IMR-90 (cell line): Measurements from ENCODE around the gene MUC6. TPM values are rescaled to one million over a fixed set of nuclear protein-coding genes. Genes with fewer than 3 reads are reported as not detected.

Source experiments
- ATAC-seq: fragments of 200-7000 bp; cut with Tn5 transposase; 2 replicates; pipeline ENCODE4 v1.9.1; 2020; ENCODE audit warnings: low read depth, mild to moderate bottlenecking, moderate library complexity
- BruUV-seq: library from RNA; stranded (reverse); fragments of 400-500 nt; replicated peaks from 2 replicates; lab custom pipeline; 2021; lab: Mats Ljungman, UMichigan
- CTCF ChIA-PET: fragments of 300-600 bp; formaldehyde crosslinking; extraction: SDS; loops from one replicate; lab custom pipeline; 2021; ENCODE audit warnings: antibody characterized with exemption; lab: Yijun Ruan, JAX
- POLR2A ChIA-PET: fragments of 300-600 bp; sonication (Branson Sonifier 250); formaldehyde crosslinking; loops from one replicate; lab custom pipeline; 2022; ENCODE audit warnings: antibody characterized with exemption; ENCODE audit not compliant: unreplicated experiment; lab: Charles Lee
- DNase-seq: peaks from one replicate; pipeline ENCODE4 v3.0.0; 2013
- H2AFZ ChIP-seq: replicated peaks from 2 replicates; pipeline ENCODE3; 2013; ENCODE audit warnings: low read length, mild to moderate bottlenecking; ENCODE audit not compliant: poor library complexity
- H2AK5ac ChIP-seq: 2 replicates; pipeline ENCODE4 v1.6.1; 2013; ENCODE audit warnings: low read depth, low read length, inconsistent platforms
- H2AK9ac ChIP-seq: replicated peaks from 2 replicates; pipeline ENCODE3; 2013; ENCODE audit warnings: mild to moderate bottlenecking, low read depth, low read length, moderate library complexity; ENCODE audit not compliant: poor library complexity
- H2BK120ac ChIP-seq: 2 replicates; pipeline ENCODE4 v1.6.1; 2013; ENCODE audit warnings: low read depth, low read length, inconsistent platforms
- H2BK15ac ChIP-seq: 3 replicates; pipeline ENCODE4 v1.6.1; 2013; ENCODE audit warnings: low read depth, low read length, inconsistent platforms
- H2BK20ac ChIP-seq: 2 replicates; pipeline ENCODE4 v1.6.1; 2013; ENCODE audit warnings: low read depth, mild to moderate bottlenecking, inconsistent platforms, low read length, moderate library complexity
- H2BK5ac ChIP-seq: 2 replicates; pipeline ENCODE4 v1.6.1; 2013; ENCODE audit warnings: mild to moderate bottlenecking, low read depth, low read length, inconsistent platforms; ENCODE audit not compliant: poor library complexity, severe bottlenecking
- H3K14ac ChIP-seq: replicated peaks from 2 replicates; pipeline ENCODE4 v1.6.1; 2013; ENCODE audit warnings: low read depth, low read length, inconsistent platforms
- H3K18ac ChIP-seq: 2 replicates; pipeline ENCODE4 v1.6.1; 2013; ENCODE audit warnings: low read depth, low read length, control low read depth
- H3K23ac ChIP-seq: 2 replicates; pipeline ENCODE4 v1.6.1; 2013; ENCODE audit warnings: low read depth, low read length, inconsistent platforms
- H3K27ac ChIP-seq: 2 replicates; pipeline ENCODE4 v1.5.1; 2013; ENCODE audit warnings: mild to moderate bottlenecking, control low read depth, low read length; ENCODE audit not compliant: insufficient read depth
- H3K27me3 ChIP-seq: 2 replicates; pipeline ENCODE4 v1.6.1; 2013; ENCODE audit warnings: low read length; ENCODE audit not compliant: control insufficient read depth, insufficient read depth
- H3K36me3 ChIP-seq: 2 replicates; pipeline ENCODE4 v1.6.1; 2013; ENCODE audit warnings: low read length, mixed read lengths; ENCODE audit not compliant: control insufficient read depth, insufficient read depth
- H3K4ac ChIP-seq: 2 replicates; pipeline ENCODE4 v1.6.1; 2013; ENCODE audit warnings: low read depth, low read length, inconsistent platforms
- H3K4me1 ChIP-seq: 2 replicates; pipeline ENCODE4 v1.6.1; 2013; ENCODE audit warnings: low read length, mixed read lengths; ENCODE audit not compliant: control insufficient read depth, insufficient read depth
- H3K4me2 ChIP-seq: 2 replicates; pipeline ENCODE4 v1.6.1; 2013; ENCODE audit warnings: low read depth, mild to moderate bottlenecking, control low read depth, low read length, moderate library complexity
- H3K4me3 ChIP-seq: 2 replicates; pipeline ENCODE4 v1.5.1; 2013; ENCODE audit warnings: low read depth, mild to moderate bottlenecking, control low read depth, low read length, moderate library complexity; ENCODE audit not compliant: insufficient read depth
- H3K56ac ChIP-seq: 2 replicates; pipeline ENCODE4 v1.6.1; 2013; ENCODE audit warnings: low read length, inconsistent platforms; ENCODE audit not compliant: insufficient read depth; ENCODE audit errors: extremely low read depth
- H3K79me1 ChIP-seq, 2 experiments: 2 replicates each; pipeline ENCODE4 v1.6.1; 2013; ENCODE audit warnings: low read length in 2 of 2, inconsistent platforms in 1 of 2, low read depth in 1 of 2
- H3K9ac ChIP-seq: 2 replicates; pipeline ENCODE4 v1.6.1; 2013; ENCODE audit warnings: low read depth, low read length, control low read depth
- H3K9me1 ChIP-seq: 2 replicates; pipeline ENCODE4 v1.6.1; 2013; ENCODE audit warnings: low read length, inconsistent platforms; ENCODE audit not compliant: insufficient read depth
- H3K9me3 ChIP-seq: 2 replicates; pipeline ENCODE4 v1.6.1; 2013; ENCODE audit warnings: low read length; ENCODE audit not compliant: control insufficient read depth, insufficient read depth
- H4K20me1 ChIP-seq: 2 replicates; pipeline ENCODE4 v1.6.1; 2013; ENCODE audit warnings: low read length, inconsistent platforms; ENCODE audit not compliant: insufficient read depth
- H4K5ac ChIP-seq: 2 replicates; pipeline ENCODE4 v1.6.1; 2013; ENCODE audit warnings: mild to moderate bottlenecking, low read depth, low read length, control low read depth
- H4K8ac ChIP-seq, 2 experiments: 2 replicates each; pipeline ENCODE4 v1.6.1; 2013; ENCODE audit warnings: low read depth in 2 of 2, low read length in 2 of 2, control low read depth in 1 of 2, inconsistent platforms in 1 of 2
- H4K91ac ChIP-seq: 2 replicates; pipeline ENCODE4 v1.6.1; 2013; ENCODE audit warnings: low read depth, low read length, inconsistent platforms; ENCODE audit not compliant: insufficient read depth
- BHLHE40 ChIP-seq: fragments of 150-350 bp; IDR thresholded peaks from 2 replicates; pipeline ENCODE4 v1.6.1; 2016; ENCODE audit warnings: mild to moderate bottlenecking, low read depth, low read length
- CEBPB ChIP-seq: IDR thresholded peaks from 2 replicates; pipeline ENCODE4 v1.6.1; 2012; ENCODE audit warnings: low read depth, low read length, improper control_type of control experiment
- CHD1 ChIP-seq: IDR thresholded peaks from 2 replicates; pipeline ENCODE4 v1.6.1; 2012; ENCODE audit warnings: low read depth, low read length, improper control_type of control experiment
- FOS ChIP-seq: fragments of 150-350 bp; IDR thresholded peaks from 2 replicates; pipeline ENCODE4 v1.6.1; 2016; ENCODE audit warnings: low read depth, low read length
- MAFK ChIP-seq: IDR thresholded peaks from 2 replicates; pipeline ENCODE4 v1.6.1; 2012; ENCODE audit warnings: low read depth, low read length, improper control_type of control experiment
- MAZ ChIP-seq: IDR thresholded peaks from 2 replicates; pipeline ENCODE4 v1.6.1; 2012; ENCODE audit warnings: low read depth, mild to moderate bottlenecking, low read length, improper control_type of control experiment, moderate library complexity, borderline replicate concordance
- MXI1 ChIP-seq: IDR thresholded peaks from 2 replicates; pipeline ENCODE4 v1.6.1; 2012; ENCODE audit warnings: low read depth, mild to moderate bottlenecking, low read length, moderate library complexity, borderline replicate concordance
- NFE2L2 ChIP-seq: fragments of 150-350 bp; IDR thresholded peaks from 2 replicates; pipeline ENCODE4 v1.6.1; 2016; ENCODE audit warnings: low read depth, mild to moderate bottlenecking, low read length
- POLR2A ChIP-seq: IDR thresholded peaks from 2 replicates; pipeline ENCODE4 v1.6.1; 2012; ENCODE audit warnings: mild to moderate bottlenecking, low read depth, low read length
- RAD21 ChIP-seq: IDR thresholded peaks from 2 replicates; pipeline ENCODE4 v1.6.1; 2012; ENCODE audit warnings: low read length, improper control_type of control experiment
- RCOR1 ChIP-seq: IDR thresholded peaks from 2 replicates; pipeline ENCODE4 v1.6.1; 2012; ENCODE audit warnings: mild to moderate bottlenecking, low read length, improper control_type of control experiment; ENCODE audit not compliant: insufficient replicate concordance
- RFX5 ChIP-seq: IDR thresholded peaks from 2 replicates; pipeline ENCODE4 v1.8.0; 2012; ENCODE audit warnings: low read depth, mild to moderate bottlenecking, low read length, moderate library complexity
- SMC3 ChIP-seq: fragments of 150-350 bp; IDR thresholded peaks from 2 replicates; pipeline ENCODE4 v1.6.1; 2016; ENCODE audit warnings: low read depth, mild to moderate bottlenecking, antibody characterized with exemption, low read length, moderate library complexity
- WGBS, 2 experiments: methylation state at CpG; one replicate each; pipeline versions ENCODE4 v1.1.5 to v1.1.7; 2013; ENCODE audit warnings: missing lambda C conversion rate in 2 of 2; ENCODE audit not compliant: insufficient read length in 1 of 2; ENCODE audit errors: extremely low coverage in 2 of 2; 5-methylcytosine and 5-hydroxymethylcytosine counted together
- dilution Hi-C: fragments of 300-500 bp; cut with HindIII; formaldehyde crosslinking; loops from one replicate; pipeline ENCODE4 v1.14.3; 2018; ENCODE audit warnings: low sequenced_read_pairs; ENCODE audit not compliant: unreplicated experiment
- in situ Hi-C: fragments of 300-500 bp; cut with MboI; formaldehyde crosslinking; loops from 3 replicates; pipeline ENCODE4 v1.14.3; 2019; ENCODE audit warnings: low sequenced_read_pairs, inconsistent platforms, mixed read lengths
- intact Hi-C: fragments of 100-400 bp; cut with micrococcal nuclease; formaldehyde crosslinking; loops from 2 replicates; pipeline ENCODE4 v1.10.0; 2022
- polyA plus RNA-seq, 3 experiments: library from polyadenylated mRNA; depleted of rRNA; stranded (reverse); fragments of >200 nt; gene quantifications; 2 replicates each; pipeline ENCODE4 v1.2.3, GENCODE V29; 2012; ENCODE audit warnings: low replicate concordance in 1 of 3
- total RNA-seq: library from RNA; depleted of rRNA; stranded (reverse); fragments of >200 nt; gene quantifications from 2 replicates; pipeline ENCODE4 v1.2.3, GENCODE V29; 2012
- TF ChIP-seq, protein P1 (sequence below): conservative IDR thresholded peaks from 2 replicates; pipeline ENCODE4 v1.5.1; 2012; ENCODE audit warnings: mild to moderate bottlenecking, low read depth, low read length, improper control_type of control experiment
- TF ChIP-seq, protein P2 (sequence below): fragments of 150-350 bp; IDR thresholded peaks from 2 replicates; pipeline ENCODE4 v1.6.1; 2016; ENCODE audit warnings: low read depth, mild to moderate bottlenecking, low read length, moderate library complexity, borderline replicate concordance
- TF ChIP-seq, protein P3 (sequence below): fragments of 150-350 bp; IDR thresholded peaks from 2 replicates; pipeline ENCODE4 v1.6.1; 2017; ENCODE audit warnings: mild to moderate bottlenecking, antibody characterized with exemption, low read length, low read depth

The MUC6 gene
- total and polyA plus RNA-seq, 2 of the 4 experiments (the other 2 are of a cell fraction): not detected

DNA sequence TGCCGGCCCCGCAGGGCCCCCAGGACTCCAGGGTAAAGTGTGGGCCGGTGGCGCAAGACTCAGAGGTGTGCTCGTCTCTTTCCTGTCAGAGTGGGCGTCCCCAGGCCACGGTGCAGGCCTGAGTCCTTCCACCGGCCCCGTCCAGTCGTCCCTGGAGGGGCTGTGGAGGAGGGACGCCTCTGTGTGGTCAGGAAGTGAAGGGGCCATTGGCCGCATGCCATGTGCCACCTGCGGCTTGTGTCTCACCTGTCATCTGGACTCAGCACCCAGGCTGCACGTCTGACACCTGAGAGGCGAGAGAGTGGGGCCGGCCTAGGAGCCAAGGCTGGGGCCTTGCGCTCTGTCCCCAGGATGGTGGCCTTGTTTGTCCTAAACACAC lies 25.2 kb downstream of the MUC6 start:
- Histone ChIP-seq H4K8ac (no peak overlapping the region), H4K5ac (no peak overlapping the region), H3K4me3 (no peak overlapping the region), H2AK5ac (no peak overlapping the region), H2BK15ac (no peak overlapping the region), H3K14ac (no peak overlapping the region), H3K79me1 (0 out of 4 replicates have a peak, but pooled peaks cover 0 to under 1% of the 10 kb centered on the region in 2 experiments), H2BK20ac (no peak overlapping the region), H2BK120ac (no peak overlapping the region), H2AFZ (no peak overlapping the region), H3K27ac (no peak overlapping the region), H2BK5ac (no peak overlapping the region), H3K23ac (no peak overlapping the region), H3K9ac (no peak overlapping the region), H3K9me1 (peaks cover 9% of the 10 kb centered on the region; the same call in 1 of the 2 replicates), H3K4ac (no peak overlapping the region), H4K91ac (no peak overlapping the region), H2AK9ac (no peak overlapping the region), H3K4me1 (no peaks in the 10 kb centered on the region), H3K18ac (no peak overlapping the region), H3K56ac (no peak overlapping the region), H3K27me3 (no peaks in the 10 kb centered on the region), H4K20me1 (no peaks in the 10 kb centered on the region), H3K9me3 (no peaks in the 10 kb centered on the region), H3K36me3 (peaks cover 49% of the 10 kb centered on the region), H3K4me2 (no peak overlapping the region)
- BruUV-seq: no TSS peak
- ChIA-PET POLR2A (no interaction called here), CTCF (no interaction called here)
- WGBS, 2 experiments: 93% methylated on average over 10 of the region's 17 CpGs; no CpG with 5 or more reads in 1 of the 2 experiments
- ATAC-seq (no peak), DNase-seq (no peak)
- in situ Hi-C loops (no loop called here), dilution Hi-C loops (no loop called here), intact Hi-C loops (no loop called here)
- TF ChIP-seq RCOR1 (no peak), CEBPB (no peak), RFX5 (no peak), POLR2A (no peak), MAFK (no peak), SMC3 (no peak), MXI1 (no peak), FOS (no peak), MAZ (no peak), CHD1 (no peak), RAD21 (no peak), BHLHE40 (no peak), NFE2L2 (no peak)
- TF ChIP-seq, protein P1, sequence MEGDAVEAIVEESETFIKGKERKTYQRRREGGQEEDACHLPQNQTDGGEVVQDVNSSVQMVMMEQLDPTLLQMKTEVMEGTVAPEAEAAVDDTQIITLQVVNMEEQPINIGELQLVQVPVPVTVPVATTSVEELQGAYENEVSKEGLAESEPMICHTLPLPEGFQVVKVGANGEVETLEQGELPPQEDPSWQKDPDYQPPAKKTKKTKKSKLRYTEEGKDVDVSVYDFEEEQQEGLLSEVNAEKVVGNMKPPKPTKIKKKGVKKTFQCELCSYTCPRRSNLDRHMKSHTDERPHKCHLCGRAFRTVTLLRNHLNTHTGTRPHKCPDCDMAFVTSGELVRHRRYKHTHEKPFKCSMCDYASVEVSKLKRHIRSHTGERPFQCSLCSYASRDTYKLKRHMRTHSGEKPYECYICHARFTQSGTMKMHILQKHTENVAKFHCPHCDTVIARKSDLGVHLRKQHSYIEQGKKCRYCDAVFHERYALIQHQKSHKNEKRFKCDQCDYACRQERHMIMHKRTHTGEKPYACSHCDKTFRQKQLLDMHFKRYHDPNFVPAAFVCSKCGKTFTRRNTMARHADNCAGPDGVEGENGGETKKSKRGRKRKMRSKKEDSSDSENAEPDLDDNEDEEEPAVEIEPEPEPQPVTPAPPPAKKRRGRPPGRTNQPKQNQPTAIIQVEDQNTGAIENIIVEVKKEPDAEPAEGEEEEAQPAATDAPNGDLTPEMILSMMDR: no peak
- TF ChIP-seq, protein P2, sequence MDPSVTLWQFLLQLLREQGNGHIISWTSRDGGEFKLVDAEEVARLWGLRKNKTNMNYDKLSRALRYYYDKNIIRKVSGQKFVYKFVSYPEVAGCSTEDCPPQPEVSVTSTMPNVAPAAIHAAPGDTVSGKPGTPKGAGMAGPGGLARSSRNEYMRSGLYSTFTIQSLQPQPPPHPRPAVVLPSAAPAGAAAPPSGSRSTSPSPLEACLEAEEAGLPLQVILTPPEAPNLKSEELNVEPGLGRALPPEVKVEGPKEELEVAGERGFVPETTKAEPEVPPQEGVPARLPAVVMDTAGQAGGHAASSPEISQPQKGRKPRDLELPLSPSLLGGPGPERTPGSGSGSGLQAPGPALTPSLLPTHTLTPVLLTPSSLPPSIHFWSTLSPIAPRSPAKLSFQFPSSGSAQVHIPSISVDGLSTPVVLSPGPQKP: no peak
- TF ChIP-seq, protein P3, sequence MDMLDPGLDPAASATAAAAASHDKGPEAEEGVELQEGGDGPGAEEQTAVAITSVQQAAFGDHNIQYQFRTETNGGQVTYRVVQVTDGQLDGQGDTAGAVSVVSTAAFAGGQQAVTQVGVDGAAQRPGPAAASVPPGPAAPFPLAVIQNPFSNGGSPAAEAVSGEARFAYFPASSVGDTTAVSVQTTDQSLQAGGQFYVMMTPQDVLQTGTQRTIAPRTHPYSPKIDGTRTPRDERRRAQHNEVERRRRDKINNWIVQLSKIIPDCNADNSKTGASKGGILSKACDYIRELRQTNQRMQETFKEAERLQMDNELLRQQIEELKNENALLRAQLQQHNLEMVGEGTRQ: no peak
